Esophagus squamous epithelium (tissue), 5 donors: ENCODE data around the gene TFE3. TPM values are rescaled to one million over a fixed set of nuclear protein-coding genes. Genes with fewer than 3 reads are reported as not detected.

Experiments used
- DNase-seq: peaks from one replicate; lab custom pipeline; 2025; lab: John Stamatoyannopoulos, UW
- H3K27ac ChIP-seq, 4 donors: fragments of 200-600 bp; sonication (generic); one replicate each; pipeline ENCODE4 v1.5.1; 2016 to 2019; ENCODE audit warnings: mild to moderate bottlenecking in 1 of 4
- H3K27me3 ChIP-seq, 4 donors: fragments of 200-600 bp; sonication (generic); 1 replicate in 3 of 4; 2 replicates in 1 of 4; pipeline versions ENCODE4 v1.5.1 to v1.6.0; 2017 to 2021; ENCODE audit warnings: antibody characterized with exemption in 1 of 4
- H3K36me3 ChIP-seq, 3 donors: fragments of 200-600 bp; sonication (generic); one replicate each; pipeline ENCODE4 v1.5.1; 2016 to 2019
- H3K4me1 ChIP-seq, 3 donors: fragments of 200-600 bp; sonication (generic); one replicate each; pipeline ENCODE4 v1.5.1; 2017 to 2019
- H3K4me3 ChIP-seq, 4 donors: fragments of 200-600 bp; sonication (generic); 1 replicate in 3 of 4; 2 replicates in 1 of 4; pipeline ENCODE4 v1.5.1; 2016 to 2019; ENCODE audit warnings: mild to moderate bottlenecking in 2 of 4, moderate library complexity in 1 of 4
- H3K9me3 ChIP-seq, 3 donors: fragments of 200-600 bp; sonication (generic); one replicate each; pipeline ENCODE4 v1.5.1; 2016 to 2019
- POLR2A ChIP-seq, 4 donors: fragments of 450-650 bp; IDR thresholded peaks; one replicate each; pipeline ENCODE4 v1.6.1; 2017; ENCODE audit warnings: antibody characterized with exemption in 4 of 4, mild to moderate bottlenecking in 4 of 4, moderate library complexity in 3 of 4
- WGBS, 2 donors: methylation state at CpG; one replicate each; pipeline ENCODE4 v1.1.5; 2018; 5-methylcytosine and 5-hydroxymethylcytosine counted together
- intact Hi-C: fragments of 100-400 bp; cut with DNase I; formaldehyde crosslinking; loops from one replicate; pipeline ENCODE4 v1.15.0; 2022
- total RNA-seq, 4 donors: library from RNA; depleted of rRNA; stranded (reverse); fragments of >200 nt; gene quantifications; one replicate each; pipeline ENCODE4 v1.1.0, GENCODE V29; 2016
- TF ChIP-seq, protein P1 (sequence below), 6 experiments: fragments of 450-650 bp in 4 of 6; fragments of 200-600 bp in 2 of 6; sonication (generic) in 2 of 6; IDR thresholded peaks; one replicate each; pipeline ENCODE4 v1.5.1; 2016 to 2019; ENCODE audit warnings: antibody characterized with exemption in 6 of 6, mild to moderate bottlenecking in 4 of 6, moderate library complexity in 4 of 6
- donor health status: DM: yes; HTN: yes; CAD: no.

Gene TFE3
- total RNA-seq, 4 donors from 2014 or later, result 24.3 to 48.4 (median 43.1) TPM

DNA sequence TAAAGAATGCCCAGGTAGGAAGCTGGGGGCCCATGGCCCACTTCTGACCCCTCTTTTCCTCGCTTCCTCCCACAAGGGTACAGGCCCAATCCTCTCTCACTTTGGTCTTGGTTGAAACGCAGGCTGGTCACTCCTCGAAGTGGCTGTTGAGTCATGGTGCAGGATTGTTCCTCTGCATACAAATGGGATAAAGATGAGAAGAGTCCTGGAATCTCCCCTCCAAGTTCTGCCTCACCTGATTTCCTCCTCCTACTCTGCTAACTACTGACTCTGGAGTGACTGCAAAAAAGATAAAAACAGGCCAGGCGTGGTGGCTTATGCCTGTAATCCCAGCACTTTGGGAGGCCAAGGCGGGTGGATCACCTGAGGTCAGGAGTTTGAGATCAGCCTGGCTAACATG lies 34.8 kb upstream of the TFE3 start:
- H3K4me1 ChIP-seq, result peaks cover 3 to 28% (median 11%) of the 10 kb centered on the region in 3 donors
- no peak overlapping the region for H3K27ac ChIP-seq
- DNase-seq, result no peak
- H3K9me3 ChIP-seq, result no peaks in the 10 kb centered on the region
- no peak for TF ChIP-seq POLR2A (IDR thresholded peaks at IDR 0.05)
- TF ChIP-seq, protein P1, sequence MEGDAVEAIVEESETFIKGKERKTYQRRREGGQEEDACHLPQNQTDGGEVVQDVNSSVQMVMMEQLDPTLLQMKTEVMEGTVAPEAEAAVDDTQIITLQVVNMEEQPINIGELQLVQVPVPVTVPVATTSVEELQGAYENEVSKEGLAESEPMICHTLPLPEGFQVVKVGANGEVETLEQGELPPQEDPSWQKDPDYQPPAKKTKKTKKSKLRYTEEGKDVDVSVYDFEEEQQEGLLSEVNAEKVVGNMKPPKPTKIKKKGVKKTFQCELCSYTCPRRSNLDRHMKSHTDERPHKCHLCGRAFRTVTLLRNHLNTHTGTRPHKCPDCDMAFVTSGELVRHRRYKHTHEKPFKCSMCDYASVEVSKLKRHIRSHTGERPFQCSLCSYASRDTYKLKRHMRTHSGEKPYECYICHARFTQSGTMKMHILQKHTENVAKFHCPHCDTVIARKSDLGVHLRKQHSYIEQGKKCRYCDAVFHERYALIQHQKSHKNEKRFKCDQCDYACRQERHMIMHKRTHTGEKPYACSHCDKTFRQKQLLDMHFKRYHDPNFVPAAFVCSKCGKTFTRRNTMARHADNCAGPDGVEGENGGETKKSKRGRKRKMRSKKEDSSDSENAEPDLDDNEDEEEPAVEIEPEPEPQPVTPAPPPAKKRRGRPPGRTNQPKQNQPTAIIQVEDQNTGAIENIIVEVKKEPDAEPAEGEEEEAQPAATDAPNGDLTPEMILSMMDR (IDR thresholded peaks at IDR 0.05), result no peak
- no peak overlapping the region for H3K4me3 ChIP-seq
- no peaks in the 10 kb centered on the region for H3K27me3 ChIP-seq
- intact Hi-C loops, result no loop called here
- H3K36me3 ChIP-seq, result peaks cover 0 to 33% (median 0%) of the 10 kb centered on the region in 3 donors
- WGBS, 2 donors, result 37 to 81% methylated on average over 3 to 4 of the region's 5 CpGs

DNA sequence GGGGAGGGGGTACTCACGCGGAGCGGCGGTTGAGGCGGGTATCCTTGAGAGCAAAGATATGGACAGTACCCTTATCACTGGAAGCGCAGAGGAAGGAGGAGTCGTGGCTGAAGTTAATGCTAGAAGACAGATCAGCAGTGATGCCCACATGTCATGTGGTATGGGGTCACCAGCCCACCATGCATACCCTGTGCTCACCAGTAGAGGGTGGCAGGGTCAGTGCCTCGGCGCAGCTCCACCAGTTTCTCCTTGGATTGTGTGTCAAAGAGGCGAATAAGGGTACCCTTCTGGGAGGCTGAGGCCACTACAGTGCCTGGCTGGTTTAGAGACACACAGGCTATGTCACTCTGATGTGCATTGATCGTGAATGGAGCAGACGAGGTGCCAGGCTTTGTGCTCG lies 32.2 kb upstream of the TFE3 start:
- peaks cover 9 to 43% (median 18%) of the 10 kb centered on the region in 3 donors for H3K4me1 ChIP-seq
- DNase-seq, result no peak
- TF ChIP-seq POLR2A (IDR thresholded peaks at IDR 0.05), result no peak
- TF ChIP-seq, protein P1 (IDR thresholded peaks at IDR 0.05), result no peak
- no peak overlapping the region for H3K4me3 ChIP-seq
- 90 to 94% methylated on average over 3 to 6 of the region's 13 CpGs for WGBS, 2 donors
- no peak overlapping the region for H3K27ac ChIP-seq
- intact Hi-C loops, result no loop called here
- peaks cover 0 to 33% (median 0%) of the 10 kb centered on the region in 3 donors for H3K36me3 ChIP-seq
- H3K27me3 ChIP-seq, result no peaks in the 10 kb centered on the region
- no peaks in the 10 kb centered on the region for H3K9me3 ChIP-seq

DNA sequence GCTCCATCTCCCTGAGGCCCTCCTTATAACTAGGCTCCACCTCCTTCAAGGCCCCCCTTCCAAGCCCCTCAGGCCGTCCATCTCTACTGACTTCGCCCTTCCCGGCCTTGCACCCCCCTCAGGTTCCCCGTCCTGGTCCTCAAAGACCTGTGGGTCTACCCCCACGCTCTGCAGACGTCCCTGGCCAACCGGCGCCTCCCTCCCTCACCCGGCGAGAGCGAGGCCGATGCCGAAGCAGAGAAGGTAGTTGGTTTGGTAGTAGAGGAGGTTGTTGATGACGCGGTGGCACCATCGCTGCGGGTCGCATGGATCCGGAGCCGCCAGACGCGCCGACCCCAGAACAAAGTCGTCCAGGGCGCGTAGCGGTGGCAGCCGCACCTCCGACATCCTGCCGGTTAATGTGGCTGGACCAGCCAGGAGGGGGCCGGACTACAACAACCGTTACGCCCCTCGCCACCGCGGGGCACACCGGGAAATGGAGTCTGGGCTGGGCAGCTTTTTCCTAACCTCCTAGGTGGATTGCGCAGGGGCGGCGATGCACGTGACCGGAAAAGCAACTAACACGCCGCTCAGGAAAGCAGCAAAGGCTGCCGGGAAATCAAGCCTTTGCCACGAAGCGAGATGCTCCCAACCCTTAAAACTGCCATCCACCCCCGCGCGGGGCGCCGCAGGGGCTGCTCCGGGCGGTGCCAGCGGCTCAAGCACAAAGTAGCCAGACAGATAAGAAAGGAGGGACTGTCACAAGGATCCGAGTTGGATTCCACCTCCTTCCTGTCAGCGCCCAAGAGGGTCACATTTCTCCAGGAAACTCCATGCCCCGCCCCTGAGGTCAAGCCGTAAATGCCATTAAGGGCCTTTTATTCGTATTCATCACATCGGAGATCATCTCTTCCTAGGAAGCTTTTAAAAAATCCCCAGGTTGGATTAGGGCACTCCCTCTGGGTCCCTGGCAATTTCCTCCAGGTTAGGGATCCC lies 30.7 kb upstream of the TFE3 start, which contains the start of gene PRAF2:
Gene PRAF2, minus strand, starts transcription at position 402 of the 975 bp plus-strand sequence. Its CDS starts 15 bp downstream, at position 387.
- H3K36me3 ChIP-seq, result peaks cover 0 to 39% (median 0%) of the 10 kb centered on the region in 3 donors
- peak within 1 kb of the TSS; percentile 64 to 89 (median 79) for H3K27ac ChIP-seq
- peak within 1 kb of the TSS; percentile 31 to 68 (median 54) for H3K4me3 ChIP-seq
- H3K27me3 ChIP-seq, result no peaks in the 10 kb centered on the region
- TF ChIP-seq, protein P1 (IDR thresholded peaks at IDR 0.05), result peak in 2 of 6 experiments; percentile 10 to 26
- peak in 2 of 4 donors; percentile 31 to 45 for TF ChIP-seq POLR2A (IDR thresholded peaks at IDR 0.05)
- DNase-seq, result peak; percentile 60
- intact Hi-C loops, result no loop called here
- 0 to 60% methylated on average over 8 of the region's 61 CpGs for WGBS, 2 donors
- H3K9me3 ChIP-seq, result no peaks in the 10 kb centered on the region
- H3K4me1 ChIP-seq, result peaks cover 9 to 39% (median 17%) of the 10 kb centered on the region in 3 donors

DNA sequence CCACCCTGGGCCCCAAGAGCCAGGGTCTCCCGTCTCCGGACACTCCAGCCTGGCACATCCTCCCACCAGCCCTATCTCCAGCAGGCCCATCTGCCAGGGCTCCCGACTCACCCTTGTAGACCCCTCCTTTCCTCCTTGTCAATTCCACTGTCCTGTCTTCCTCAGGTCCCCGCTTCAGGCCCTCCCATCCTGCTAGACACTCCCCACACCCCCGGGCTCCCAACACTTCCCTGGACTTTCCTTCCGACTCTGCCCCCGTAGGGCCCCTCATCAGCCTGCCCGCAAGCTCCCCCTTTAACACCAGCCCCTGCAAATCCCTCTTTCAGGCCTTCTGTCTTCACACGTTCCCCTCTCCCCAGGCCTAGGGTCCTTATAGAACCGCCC lies 29.5 kb upstream of the TFE3 start:
- peaks cover 0 to 47% (median 0%) of the 10 kb centered on the region in 3 donors for H3K36me3 ChIP-seq
- TF ChIP-seq, protein P1 (IDR thresholded peaks at IDR 0.05), result no peak
- no peak for TF ChIP-seq POLR2A (IDR thresholded peaks at IDR 0.05)
- no peaks in the 10 kb centered on the region for H3K27me3 ChIP-seq
- H3K4me1 ChIP-seq, result peaks cover 7 to 29% (median 12%) of the 10 kb centered on the region in 3 donors
- peak overlapping the region; percentile 10 to 68 (median 40) for H3K4me3 ChIP-seq
- no peak for DNase-seq
- WGBS, 2 donors, result 38 to 68% methylated on average over 8 to 10 of the region's 10 CpGs
- peak overlapping the region in 3 of 4 donors; percentile 48 to 61 (median 51) for H3K27ac ChIP-seq
- no peaks in the 10 kb centered on the region for H3K9me3 ChIP-seq
- intact Hi-C loops, result no loop called here
